Hepatocyte (in vitro differentiated cells): ENCODE measurements around the gene KCNQ4.

ENCODE experiments used
- CTCF ChIP-seq: fragments of 200-600 bp; sonication (generic); IDR thresholded peaks from 2 replicates; pipeline ENCODE4 v1.5.1; 2016; ENCODE audit warnings: antibody characterized with exemption, mild to moderate bottlenecking; ENCODE audit not compliant: poor library complexity
- EZH2 ChIP-seq: fragments of 200-600 bp; sonication (generic); IDR thresholded peaks from 2 replicates; pipeline ENCODE4 v1.6.1; 2016; ENCODE audit warnings: antibody characterized with exemption, mild to moderate bottlenecking, borderline replicate concordance

GRCh38 chr1:40740039-40740996 is 43.3 kb upstream of the KCNQ4 start:
- no peak for TF ChIP-seq CTCF
- TF ChIP-seq EZH2 = no peak
